KMS-11 (cell line): Measurements from ENCODE around the gene NOP56.

Experiments used
- H2AFZ ChIP-seq: fragments of 200-600 bp; sonication (generic); 2 replicates; pipeline ENCODE4 v1.6.1; 2016; ENCODE audit warnings: antibody characterized with exemption, mixed run types, low read depth
- H3K27ac ChIP-seq: fragments of 200-600 bp; sonication (generic); 2 replicates; pipeline ENCODE4 v1.6.1; 2016; ENCODE audit warnings: mild to moderate bottlenecking, mixed run types
- H3K27me3 ChIP-seq: fragments of 200-600 bp; sonication (generic); 2 replicates; pipeline ENCODE4 v1.6.1; 2017; ENCODE audit warnings: mild to moderate bottlenecking, low read depth, mixed run types, moderate library complexity; ENCODE audit not compliant: insufficient read depth
- H3K36me3 ChIP-seq: fragments of 200-600 bp; sonication (generic); 2 replicates; pipeline ENCODE4 v1.6.1; 2017; ENCODE audit warnings: mild to moderate bottlenecking, mixed run types; ENCODE audit not compliant: insufficient read depth
- H3K4me1 ChIP-seq: fragments of 200-600 bp; sonication (generic); 2 replicates; pipeline ENCODE4 v1.6.1; 2016; ENCODE audit warnings: mild to moderate bottlenecking, low read depth, mixed run types; ENCODE audit not compliant: poor library complexity, severe bottlenecking
- H3K4me2 ChIP-seq: fragments of 200-600 bp; sonication (generic); 2 replicates; pipeline ENCODE4 v1.7.0; 2016; ENCODE audit warnings: mild to moderate bottlenecking, mixed run types
- H3K4me3 ChIP-seq: fragments of 200-600 bp; sonication (generic); IDR thresholded peaks from 2 replicates; pipeline ENCODE4 v1.6.1; 2017; ENCODE audit warnings: low read depth, low read length, mixed read lengths; ENCODE audit not compliant: insufficient read depth
- H3K79me2 ChIP-seq: fragments of 200-600 bp; sonication (generic); 2 replicates; pipeline ENCODE4 v1.6.1; 2016; ENCODE audit warnings: low read depth, mixed run types; ENCODE audit not compliant: insufficient read depth
- H3K9ac ChIP-seq: fragments of 200-600 bp; sonication (generic); 2 replicates; pipeline ENCODE4 v1.6.1; 2016; ENCODE audit warnings: mild to moderate bottlenecking, mixed run types
- H4K20me1 ChIP-seq: fragments of 200-600 bp; sonication (generic); 2 replicates; pipeline ENCODE4 v1.6.1; 2016; ENCODE audit warnings: mild to moderate bottlenecking, mixed run types; ENCODE audit not compliant: insufficient read depth
- TF ChIP-seq, protein P1 (sequence below): fragments of 200-600 bp; sonication (generic); conservative IDR thresholded peaks from 2 replicates; pipeline ENCODE4 v1.6.1; 2017; ENCODE audit warnings: low read depth, mild to moderate bottlenecking, antibody characterized with exemption, low read length, moderate library complexity, mixed read lengths

Gene NOP56

GRCh38 chr20:2631228-2631627 lies 21.2 kb upstream of the NOP56 start:
- Histone ChIP-seq H3K9ac (no peak overlapping the region), H3K4me1 (no peaks in the 10 kb centered on the region), H3K27ac (no peak overlapping the region), H3K79me2 (no peaks in the 10 kb centered on the region), H3K27me3 (no peaks in the 10 kb centered on the region), H3K36me3 (no peaks in the 10 kb centered on the region), H3K4me2 (no peak overlapping the region), H4K20me1 (no peaks in the 10 kb centered on the region), H3K4me3 (no peak overlapping the region), H2AFZ (no peak overlapping the region)
- TF ChIP-seq, protein P1, sequence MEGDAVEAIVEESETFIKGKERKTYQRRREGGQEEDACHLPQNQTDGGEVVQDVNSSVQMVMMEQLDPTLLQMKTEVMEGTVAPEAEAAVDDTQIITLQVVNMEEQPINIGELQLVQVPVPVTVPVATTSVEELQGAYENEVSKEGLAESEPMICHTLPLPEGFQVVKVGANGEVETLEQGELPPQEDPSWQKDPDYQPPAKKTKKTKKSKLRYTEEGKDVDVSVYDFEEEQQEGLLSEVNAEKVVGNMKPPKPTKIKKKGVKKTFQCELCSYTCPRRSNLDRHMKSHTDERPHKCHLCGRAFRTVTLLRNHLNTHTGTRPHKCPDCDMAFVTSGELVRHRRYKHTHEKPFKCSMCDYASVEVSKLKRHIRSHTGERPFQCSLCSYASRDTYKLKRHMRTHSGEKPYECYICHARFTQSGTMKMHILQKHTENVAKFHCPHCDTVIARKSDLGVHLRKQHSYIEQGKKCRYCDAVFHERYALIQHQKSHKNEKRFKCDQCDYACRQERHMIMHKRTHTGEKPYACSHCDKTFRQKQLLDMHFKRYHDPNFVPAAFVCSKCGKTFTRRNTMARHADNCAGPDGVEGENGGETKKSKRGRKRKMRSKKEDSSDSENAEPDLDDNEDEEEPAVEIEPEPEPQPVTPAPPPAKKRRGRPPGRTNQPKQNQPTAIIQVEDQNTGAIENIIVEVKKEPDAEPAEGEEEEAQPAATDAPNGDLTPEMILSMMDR, result no peak

- no peak overlapping the region for H2AFZ ChIP-seq
- TF ChIP-seq, protein P1, result no peak
Observed at GRCh38 chr20:2633381-2633780, 19.1 kb upstream of the NOP56 start.

GRCh38 chr20:2637246-2637645 lies 15.2 kb upstream of the NOP56 start:
- H2AFZ ChIP-seq, result no peak overlapping the region
- H3K27ac ChIP-seq, result no peak overlapping the region
- H3K4me3 ChIP-seq, result no peak overlapping the region
- no peaks in the 10 kb centered on the region for H3K36me3 ChIP-seq
- H4K20me1 ChIP-seq, result no peaks in the 10 kb centered on the region
- no peak overlapping the region for H3K9ac ChIP-seq
- TF ChIP-seq, protein P1, result no peak
- H3K79me2 ChIP-seq, result no peaks in the 10 kb centered on the region
- H3K27me3 ChIP-seq, result no peaks in the 10 kb centered on the region
- H3K4me2 ChIP-seq, result no peak overlapping the region
- no peaks in the 10 kb centered on the region for H3K4me1 ChIP-seq

More at GRCh38 chr20:2633381-2633780, 19.1 kb upstream of the NOP56 start:
- Histone ChIP-seq H3K4me1 (no peaks in the 10 kb centered on the region), H4K20me1 (no peaks in the 10 kb centered on the region), H3K4me2 (no peak overlapping the region), H3K4me3 (no peak overlapping the region), H3K36me3 (no peaks in the 10 kb centered on the region), H3K27me3 (no peaks in the 10 kb centered on the region), H3K79me2 (no peaks in the 10 kb centered on the region), H3K9ac (no peak overlapping the region), H3K27ac (no peak overlapping the region)

GRCh38 chr20:2640260-2640659 lies 12.2 kb upstream of the NOP56 start:
- H3K27me3 ChIP-seq, result no peaks in the 10 kb centered on the region
- H3K4me2 ChIP-seq, result no peak overlapping the region
- no peaks in the 10 kb centered on the region for H3K36me3 ChIP-seq
- H2AFZ ChIP-seq, result no peak overlapping the region
- no peaks in the 10 kb centered on the region for H4K20me1 ChIP-seq
- TF ChIP-seq, protein P1, result no peak
- H3K27ac ChIP-seq, result no peak overlapping the region
- H3K4me3 ChIP-seq, result no peak overlapping the region
- H3K79me2 ChIP-seq, result no peaks in the 10 kb centered on the region
- H3K9ac ChIP-seq, result no peak overlapping the region
- no peaks in the 10 kb centered on the region for H3K4me1 ChIP-seq
